H1 (cell line): ENCODE measurements around the gene NEK9. TPM values are rescaled to one million over a fixed set of nuclear protein-coding genes. Genes with fewer than 3 reads are reported as not detected.

ENCODE experiments used
- CTCF ChIA-PET: fragments of 300-600 bp; sonication (Branson Sonifier 250); formaldehyde crosslinking; loops from one replicate; lab custom pipeline; 2021; ENCODE audit not compliant: partially characterized antibody; lab: Charles Lee
- POLR2A ChIA-PET: fragments of 300-600 bp; sonication (Branson Sonifier 250); formaldehyde crosslinking; loops from one replicate; lab custom pipeline; 2021; ENCODE audit warnings: inconsistent platforms; ENCODE audit not compliant: partially characterized antibody; lab: Charles Lee
- DNase-seq, 2 experiments: peaks; one replicate each; pipeline versions ENCODE4 v3.0.0 to v3.0.0-alpha.2; 2010 to 2022; ENCODE audit warnings: low spot score in 2 of 2, low read depth in 1 of 2, mixed read lengths in 1 of 2
- FAIRE-seq: peaks from 2 replicates; lab custom pipeline; 2011; peaks lifted over from hg19 to GRCh38; lab: Jason Lieb, UNC
- H2AFZ ChIP-seq: 2 replicates; pipeline ENCODE4 v1.8.1; 2012; ENCODE audit warnings: low read length, inconsistent platforms
- H2AK5ac ChIP-seq: 2 replicates; pipeline ENCODE4 v1.6.1; 2013; ENCODE audit warnings: low read depth, low read length
- H2BK120ac ChIP-seq: replicated peaks from 2 replicates; pipeline ENCODE3; 2013; ENCODE audit warnings: low read depth, low read length, inconsistent platforms
- H2BK12ac ChIP-seq: 2 replicates; pipeline ENCODE4 v1.6.1; 2013; ENCODE audit warnings: low read depth, low read length
- H2BK15ac ChIP-seq: 2 replicates; pipeline ENCODE4 v1.6.1; 2013; ENCODE audit warnings: low read length
- H2BK20ac ChIP-seq: 2 replicates; pipeline ENCODE4 v1.6.1; 2013; ENCODE audit warnings: low read length
- H2BK5ac ChIP-seq: 2 replicates; pipeline ENCODE4 v1.6.1; 2013; ENCODE audit warnings: low read depth, low read length
- H3K14ac ChIP-seq: 2 replicates; pipeline ENCODE4 v1.6.1; 2013; ENCODE audit warnings: inconsistent platforms; ENCODE audit not compliant: insufficient read length
- H3K18ac ChIP-seq: 2 replicates; pipeline ENCODE4 v1.6.1; 2013; ENCODE audit warnings: low read length; ENCODE audit errors: extremely low read depth
- H3K23ac ChIP-seq: 2 replicates; pipeline ENCODE4 v1.6.1; 2013; ENCODE audit warnings: inconsistent platforms; ENCODE audit not compliant: insufficient read length
- H3K23me2 ChIP-seq: 2 replicates; pipeline ENCODE4 v1.6.1; 2013; ENCODE audit warnings: low read depth, low read length
- H3K27ac ChIP-seq: 2 replicates; pipeline ENCODE4 v1.6.1; 2011; ENCODE audit warnings: low read depth, low read length, inconsistent platforms
- H3K27me3 ChIP-seq, 4 experiments: replicated peaks in 1 of 4; 1 replicate in 1 of 4; 2 replicates in 3 of 4; pipeline versions ENCODE4 v1.6.1 to v1.8.1; 2011 to 2013; ENCODE audit warnings: low read length in 3 of 4, mild to moderate bottlenecking in 3 of 4, inconsistent platforms in 2 of 4, mixed read lengths in 2 of 4, moderate library complexity in 1 of 4; ENCODE audit not compliant: control insufficient read depth in 3 of 4, insufficient read depth in 3 of 4; ENCODE audit errors: extremely low read depth in 1 of 4
- H3K36me3 ChIP-seq, 4 experiments: 2 replicates each; pipeline versions ENCODE4 v1.6.1 to v1.8.1; 2011 to 2013; ENCODE audit warnings: mild to moderate bottlenecking in 4 of 4, low read length in 3 of 4, moderate library complexity in 2 of 4, control low read depth in 1 of 4, inconsistent platforms in 1 of 4; ENCODE audit not compliant: insufficient read depth in 4 of 4, control insufficient read depth in 2 of 4
- H3K4ac ChIP-seq: replicated peaks from 2 replicates; pipeline ENCODE3; 2013; ENCODE audit warnings: low read length, low read depth, mixed read lengths, inconsistent platforms; ENCODE audit not compliant: insufficient read length
- H3K4me1 ChIP-seq, 4 experiments: replicated peaks in 1 of 4; 1 replicate in 1 of 4; 2 replicates in 3 of 4; pipeline versions ENCODE4 v1.6.1 to v1.8.1; 2011 to 2013; ENCODE audit warnings: low read length in 3 of 4, inconsistent platforms in 2 of 4, mixed read lengths in 1 of 4; ENCODE audit not compliant: insufficient read depth in 4 of 4, control insufficient read depth in 3 of 4
- H3K4me2 ChIP-seq, 2 experiments: 2 replicates each; pipeline versions ENCODE4 v1.6.1 to v1.8.1; 2011 to 2013; ENCODE audit warnings: low read depth in 2 of 2, low read length in 2 of 2, control low read depth in 1 of 2, inconsistent platforms in 1 of 2, mild to moderate bottlenecking in 1 of 2; ENCODE audit not compliant: insufficient read depth in 1 of 2
- H3K4me3 ChIP-seq, 4 experiments: fragments of 200-600, 300-600 bp in 1 of 4; sonication (generic), shearing (Covaris generic), sonication (Bioruptor Twin) in 1 of 4; 2 replicates each; pipeline versions ENCODE4 v1.5.1 to v1.8.1; 2011 to 2016; ENCODE audit warnings: low read length in 4 of 4, low read depth in 3 of 4, control low read depth in 2 of 4, inconsistent platforms in 2 of 4, mild to moderate bottlenecking in 2 of 4, mixed read lengths in 1 of 4, moderate library complexity in 1 of 4; ENCODE audit not compliant: insufficient read depth in 2 of 4; ENCODE audit errors: extremely low read depth in 1 of 4
- H3K56ac ChIP-seq: replicated peaks from 2 replicates; pipeline ENCODE3; 2013; ENCODE audit warnings: low read depth, mild to moderate bottlenecking, mixed read lengths, low read length, inconsistent platforms; ENCODE audit not compliant: insufficient read length
- H3K79me1 ChIP-seq: 2 replicates; pipeline ENCODE4 v1.6.1; 2013; ENCODE audit warnings: low read depth, low read length, control low read depth
- H3K79me2 ChIP-seq, 2 experiments: 2 replicates each; pipeline versions ENCODE4 v1.6.1 to v1.8.1; 2012 to 2013; ENCODE audit warnings: low read length in 2 of 2, mild to moderate bottlenecking in 2 of 2, inconsistent platforms in 1 of 2; ENCODE audit not compliant: insufficient read depth in 2 of 2, control insufficient read depth in 1 of 2
- H3K9ac ChIP-seq, 4 experiments: replicated peaks in 1 of 4; 1 replicate in 1 of 4; 2 replicates in 3 of 4; pipeline versions ENCODE4 v1.6.1 to v1.8.1; 2011 to 2013; ENCODE audit warnings: low read depth in 3 of 4, low read length in 3 of 4, control low read depth in 2 of 4, mild to moderate bottlenecking in 2 of 4, moderate library complexity in 2 of 4, inconsistent platforms in 1 of 4; ENCODE audit errors: extremely low read depth in 1 of 4
- H3K9me3 ChIP-seq, 2 experiments: 2 replicates each; pipeline versions ENCODE4 v1.6.1 to v1.8.1; 2012 to 2013; ENCODE audit warnings: mild to moderate bottlenecking in 2 of 2, moderate library complexity in 2 of 2, control low read depth in 1 of 2, inconsistent platforms in 1 of 2, low read depth in 1 of 2, low read length in 1 of 2, mixed read lengths in 1 of 2; ENCODE audit not compliant: insufficient read depth in 2 of 2
- H4K20me1 ChIP-seq, 2 experiments: replicated peaks in 1 of 2; 2 replicates each; pipeline versions ENCODE3 to v1.8.1; 2011 to 2013; ENCODE audit warnings: inconsistent platforms in 2 of 2, low read length in 2 of 2, mild to moderate bottlenecking in 1 of 2; ENCODE audit not compliant: insufficient read depth in 2 of 2, control insufficient read depth in 1 of 2
- H4K5ac ChIP-seq: 2 replicates; pipeline ENCODE4 v1.6.1; 2013; ENCODE audit warnings: low read length, low read depth, mixed read lengths, inconsistent platforms; ENCODE audit not compliant: insufficient read length
- H4K8ac ChIP-seq: 2 replicates; pipeline ENCODE4 v1.8.0; 2013; ENCODE audit warnings: mild to moderate bottlenecking, moderate library complexity, low read length, inconsistent platforms; ENCODE audit not compliant: insufficient read depth; ENCODE audit errors: extremely low read depth
- H4K91ac ChIP-seq: replicated peaks from 2 replicates; pipeline ENCODE3; 2013; ENCODE audit warnings: low read length, mixed read lengths, inconsistent platforms; ENCODE audit not compliant: insufficient read length
- CBX8 ChIP-seq: fragments of 300-800, 300-1000 bp; sonication (generic); IDR thresholded peaks from 2 replicates; pipeline ENCODE4 v1.7.1; 2016; ENCODE audit warnings: low read depth, low read length, borderline replicate concordance
- CEBPB ChIP-seq: IDR thresholded peaks from 2 replicates; pipeline ENCODE4 v1.6.1; 2012; ENCODE audit warnings: low read depth, low read length
- E2F6 ChIP-seq: IDR thresholded peaks from 2 replicates; pipeline ENCODE4 v1.6.1; 2012; ENCODE audit warnings: inconsistent platforms
- EZH2 ChIP-seq: fragments of 200-600 bp; sonication (generic); IDR thresholded peaks from 2 replicates; pipeline ENCODE4 v1.7.1; 2012; ENCODE audit warnings: low read depth, mild to moderate bottlenecking, moderate library complexity, low read length, inconsistent platforms; ENCODE audit not compliant: severe bottlenecking
- FOSL1 ChIP-seq: IDR thresholded peaks from 2 replicates; pipeline ENCODE4 v1.6.1; 2011; ENCODE audit warnings: mild to moderate bottlenecking, low read depth, low read length, moderate library complexity; ENCODE audit not compliant: insufficient read depth
- GABPA ChIP-seq: IDR thresholded peaks from 2 replicates; pipeline ENCODE4 v1.6.1; 2011; ENCODE audit warnings: mild to moderate bottlenecking, low read length, moderate library complexity, borderline replicate concordance; ENCODE audit not compliant: insufficient read depth
- GTF2F1 ChIP-seq: IDR thresholded peaks from 2 replicates; pipeline ENCODE4 v1.6.1; 2012; ENCODE audit warnings: low read depth, low read length, improper control_type of control experiment, borderline replicate concordance
- KDM4A ChIP-seq: IDR thresholded peaks from one replicate; pipeline ENCODE4 v1.7.1; 2012; ENCODE audit warnings: low read depth, mild to moderate bottlenecking, moderate library complexity, low read length, inconsistent platforms; ENCODE audit not compliant: severe bottlenecking
- NRF1 ChIP-seq: IDR thresholded peaks from 2 replicates; pipeline ENCODE4 v1.6.1; 2011; ENCODE audit warnings: mild to moderate bottlenecking, low read depth, low read length, improper control_type of control experiment
- POLR2AphosphoS5 ChIP-seq: IDR thresholded peaks from 2 replicates; pipeline ENCODE4 v1.6.1; 2011; ENCODE audit warnings: low read depth, low read length
- RNF2 ChIP-seq: fragments of 200-900, 300-1000 bp; sonication (generic); IDR thresholded peaks from 2 replicates; pipeline ENCODE4 v1.7.1; 2016; ENCODE audit warnings: borderline replicate concordance, low read depth, mild to moderate bottlenecking, antibody characterized with exemption, low read length; ENCODE audit not compliant: poor library complexity, severe bottlenecking; ENCODE audit errors: missing control alignments
- SIN3A ChIP-seq, 2 experiments: IDR thresholded peaks in 1 of 2; conservative IDR thresholded peaks in 1 of 2; 2 replicates each; pipeline ENCODE4 v1.6.1; 2011 to 2012; ENCODE audit warnings: low read length in 2 of 2, improper control_type of control experiment in 1 of 2, low read depth in 1 of 2, mild to moderate bottlenecking in 1 of 2
- TEAD4 ChIP-seq: IDR thresholded peaks from 2 replicates; pipeline ENCODE4 v1.6.1; 2012; ENCODE audit warnings: low read depth, low read length, inconsistent platforms, mixed read lengths
- WGBS, 2 experiments: shearing (Covaris generic) in 1 of 2; methylation state at CpG; one replicate each; pipeline versions ENCODE4 v1.1.6 to v1.1.7; 2013 to 2015; ENCODE audit warnings: low lambda C conversion rate in 2 of 2, mixed read lengths in 2 of 2, inconsistent platforms in 1 of 2, low coverage in 1 of 2, missing lambda C conversion rate in 1 of 2; ENCODE audit not compliant: insufficient replicate concordance in 2 of 2, insufficient coverage in 1 of 2, insufficient read length in 1 of 2; ENCODE audit errors: extremely low coverage in 1 of 2, missing lambda C conversion rate in 1 of 2; 5-methylcytosine and 5-hydroxymethylcytosine counted together
- polyA plus RNA-seq, 7 experiments: library from polyadenylated mRNA; depleted of rRNA in 3 of 7; stranded (reverse) in 5 of 7; unstranded in 2 of 7; fragments of >200 nt in 5 of 7; fragments of 200-250 nt in 2 of 7; gene quantifications; 1 replicate in 5 of 7; 2 replicates in 1 of 7; 4 replicates in 1 of 7; pipeline versions ENCODE4 v1.2.1 to v1.2.3, GENCODE V29; 2011 to 2013; ENCODE audit warnings: missing spikeins in 2 of 7, mixed read lengths in 2 of 7
- total RNA-seq: library from RNA; stranded (reverse); fragmentation: NEBNext Ultra II Directional; extraction: Animal tissue kit (Norgen Biotek cat#: 25700); gene quantifications from 2 replicates; pipeline ENCODE4 v1.2.1, GENCODE V29; 2021

NEK9 gene
- total and polyA plus RNA-seq, 2 of the 8 experiments (the other 6 are each of a cell fraction or from before 2014, with no cell fraction given): 16.0 to 43.6 TPM

- Histone ChIP-seq H3K23ac (no peak overlapping the region), H4K8ac (no peak overlapping the region), H2BK15ac (no peak overlapping the region), H4K20me1 (no peaks in the 10 kb centered on the region), H3K9ac (no peak overlapping the region), H3K9me3 (no peaks in the 10 kb centered on the region), H2BK12ac (no peak overlapping the region), H2BK5ac (no peak overlapping the region), H2AK5ac (no peak overlapping the region), H3K18ac (no peak overlapping the region), H3K14ac (no peak overlapping the region), H4K91ac (no peak overlapping the region), H3K79me2 (no peaks in the 10 kb centered on the region), H3K4me1 (no peaks in the 10 kb centered on the region), H3K23me2 (no peaks in the 10 kb centered on the region; the same call in 1 of the 2 replicates), H3K36me3 (peaks cover 0 to 65% (median 32%) of the 10 kb centered on the region in 4 experiments; a peak in 6 of 8 replicates), H3K27ac (no peak overlapping the region), H3K27me3 (no peaks in the 10 kb centered on the region), H4K5ac (no peak overlapping the region), H2BK20ac (no peak overlapping the region), H3K4me2 (no peak overlapping the region), H2BK120ac (no peak overlapping the region), H3K4me3 (no peak overlapping the region), H2AFZ (no peak overlapping the region), H3K79me1 (no peaks in the 10 kb centered on the region), H3K56ac (no peak overlapping the region), H3K4ac (no peak overlapping the region)
- no peak for FAIRE-seq
- no peak for DNase-seq
- 81% methylated on average over 1 of the region's 1 CpG; no CpG with 5 or more reads in 1 of the 2 experiments for WGBS, 2 experiments
- CTCF ChIA-PET: interaction anchor here (0.6 to 3.4 kb wide), 5 partner anchors 11 to 208 kb away, joined by 3 to 24 read pairs (median 3); no protein-coding TSS in a partner anchor
- POLR2A ChIA-PET: interaction anchor here (1.0 to 1.3 kb wide), 2 partner anchors 12 to 28 kb away, joined by 3 to 4 read pairs; no protein-coding TSS in a partner anchor
- TF ChIP-seq TEAD4 (no peak), SIN3A (conservative IDR thresholded peaks at IDR 0.05 in 1 of 2, IDR thresholded peaks at IDR 0.05 in 1 of 2; ENCODE audit: low read depth in 1 of 2, low read length in 2 of 2) (no peak), KDM4A (no peak), CBX8 (no peak), CEBPB (no peak), EZH2 (no peak), E2F6 (no peak), GTF2F1 (no peak), FOSL1 (no peak), NRF1 (no peak), POLR2AphosphoS5 (no peak), RNF2 (no peak), GABPA (no peak)
Measured at GRCh38 chr14:75098682-75099081, 28.2 kb downstream of the NEK9 start.
